Astrocyte (in vitro differentiated cells and primary cell): ENCODE data around the gene GXYLT1.

ENCODE experiments used
- EZH2 ChIP-seq: IDR thresholded peaks from 2 replicates; pipeline ENCODE4 v1.6.1; 2012; ENCODE audit warnings: mild to moderate bottlenecking, low read length, inconsistent platforms; ENCODE audit not compliant: insufficient read depth
- TF ChIP-seq, protein P1 (sequence below): IDR thresholded peaks from 2 replicates; pipeline ENCODE4 v1.5.1; 2011; ENCODE audit warnings: low read depth, mild to moderate bottlenecking, inconsistent platforms, low read length, moderate library complexity; ENCODE audit not compliant: insufficient read depth

DNA sequence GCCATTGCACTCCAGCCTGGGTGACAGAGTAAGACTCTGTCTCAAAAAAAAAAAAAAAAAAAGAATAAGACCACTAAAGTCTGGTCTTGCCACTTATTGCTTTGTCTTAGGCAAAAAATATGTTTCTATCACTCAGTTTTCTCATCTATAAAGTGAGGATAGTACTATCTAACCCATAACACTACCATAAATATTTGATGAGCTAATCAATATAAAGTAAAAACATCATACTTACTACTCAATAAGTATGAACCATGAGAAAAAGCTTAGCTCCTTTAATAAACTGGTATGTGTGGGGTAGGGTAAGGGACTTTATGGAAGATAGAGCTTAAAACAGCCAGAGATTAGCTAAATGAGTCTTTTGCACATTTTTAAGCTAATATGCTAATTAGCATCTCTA lies 85.5 kb downstream of the GXYLT1 start:
- TF ChIP-seq, protein P1, sequence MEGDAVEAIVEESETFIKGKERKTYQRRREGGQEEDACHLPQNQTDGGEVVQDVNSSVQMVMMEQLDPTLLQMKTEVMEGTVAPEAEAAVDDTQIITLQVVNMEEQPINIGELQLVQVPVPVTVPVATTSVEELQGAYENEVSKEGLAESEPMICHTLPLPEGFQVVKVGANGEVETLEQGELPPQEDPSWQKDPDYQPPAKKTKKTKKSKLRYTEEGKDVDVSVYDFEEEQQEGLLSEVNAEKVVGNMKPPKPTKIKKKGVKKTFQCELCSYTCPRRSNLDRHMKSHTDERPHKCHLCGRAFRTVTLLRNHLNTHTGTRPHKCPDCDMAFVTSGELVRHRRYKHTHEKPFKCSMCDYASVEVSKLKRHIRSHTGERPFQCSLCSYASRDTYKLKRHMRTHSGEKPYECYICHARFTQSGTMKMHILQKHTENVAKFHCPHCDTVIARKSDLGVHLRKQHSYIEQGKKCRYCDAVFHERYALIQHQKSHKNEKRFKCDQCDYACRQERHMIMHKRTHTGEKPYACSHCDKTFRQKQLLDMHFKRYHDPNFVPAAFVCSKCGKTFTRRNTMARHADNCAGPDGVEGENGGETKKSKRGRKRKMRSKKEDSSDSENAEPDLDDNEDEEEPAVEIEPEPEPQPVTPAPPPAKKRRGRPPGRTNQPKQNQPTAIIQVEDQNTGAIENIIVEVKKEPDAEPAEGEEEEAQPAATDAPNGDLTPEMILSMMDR, result no peak
- no peak for TF ChIP-seq EZH2
